ENCODE measurements around the gene BSCL2.
"Not testable (repeated sequence)": the region's sequence is repeated elsewhere in the genome, so short reads cannot be mapped to it uniquely, and the experiment has no call there.

BSCL2 gene

GRCh38 chr11:62654297-62654696 is 52.9 kb downstream of the BSCL2 start:
- H3K9me3 ChIP-seq: no peaks in the 10 kb centered on the region
- peaks cover 0 to 15% (median 10%) of the 10 kb centered on the region in 4 donors for H3K4me1 ChIP-seq
- H3K36me3 ChIP-seq: peaks cover 4 to 14% (median 7%) of the 10 kb centered on the region in 3 donors
- no peaks in the 10 kb centered on the region for H3K27me3 ChIP-seq
- no peak for DNase-seq
- no peak for TF ChIP-seq CTCF (IDR thresholded peaks at IDR 0.05)
- intact Hi-C loops (cut with DNase I; ENCODE audit: low total_unique reads): no loop called here
- H3K27ac ChIP-seq: no peak overlapping the region
- H3K4me3 ChIP-seq: no peak overlapping the region

GRCh38 chr11:62652161-62653006 is 54.8 kb downstream of the BSCL2 start:
- Histone ChIP-seq H3K4me1 (peaks cover 0 to 18% (median 11%) of the 10 kb centered on the region in 4 donors), H3K27ac (peak overlapping the region; percentile 81 to 96), H3K4me3 (peak overlapping the region; percentile 60 to 96), H3K27me3 (no peaks in the 10 kb centered on the region), H3K9me3 (no peaks in the 10 kb centered on the region), H3K36me3 (peaks cover 12 to 33% (median 23%) of the 10 kb centered on the region in 3 donors)
- DNase-seq: no peak
- intact Hi-C loops (cut with DNase I; ENCODE audit: low total_unique reads): no loop called here
- no peak for TF ChIP-seq CTCF (IDR thresholded peaks at IDR 0.05)

GRCh38 chr11:62650283-62650682 is 56.9 kb downstream of the BSCL2 start:
- intact Hi-C loops (cut with DNase I; ENCODE audit: low total_unique reads); H3K9me3 ChIP-seq; H3K27ac ChIP-seq; DNase-seq; H3K4me3 ChIP-seq; H3K27me3 ChIP-seq: not testable (repeated sequence)
- Histone ChIP-seq H3K36me3 (peaks cover 12 to 33% (median 23%) of the 10 kb centered on the region in 3 donors), H3K4me1 (peaks cover 0 to 31% (median 21%) of the 10 kb centered on the region in 4 donors)

DNA sequence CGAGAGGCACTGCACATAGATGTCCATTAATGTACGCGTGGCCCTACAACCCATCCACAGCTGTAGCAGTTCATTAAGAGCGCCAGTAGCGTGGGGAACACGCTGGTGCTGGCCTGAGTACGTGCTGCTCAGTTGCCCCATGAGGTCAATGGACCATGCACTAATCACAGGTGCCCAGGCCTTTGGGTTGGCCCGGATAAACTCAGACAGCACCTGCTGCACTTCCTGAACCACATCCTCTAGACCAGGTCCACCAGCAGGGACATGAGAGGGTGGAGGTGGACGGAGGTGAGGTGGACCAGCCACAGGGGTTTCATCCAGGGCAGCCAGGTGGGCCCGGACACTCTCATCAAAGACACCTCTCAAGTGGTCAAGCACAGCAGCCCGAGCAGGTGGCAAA is 57.7 kb downstream of the BSCL2 start:
- Histone ChIP-seq H3K36me3 (peaks cover 12 to 33% (median 23%) of the 10 kb centered on the region in 3 donors), H3K4me1 (peaks cover 0 to 39% (median 27%) of the 10 kb centered on the region in 4 donors)
- intact Hi-C loops (cut with DNase I; ENCODE audit: low total_unique reads): no loop called here

GRCh38 chr11:62648967-62649364 is 58.3 kb downstream of the BSCL2 start:
- H3K4me1 ChIP-seq: peaks cover 0 to 44% (median 33%) of the 10 kb centered on the region in 4 donors
- H3K27ac ChIP-seq: no peak overlapping the region
- intact Hi-C loops (cut with DNase I; ENCODE audit: low total_unique reads): no loop called here

More for the DNA sequence above, 57.7 kb downstream of the BSCL2 start:
- Histone ChIP-seq H3K4me3 (no peak overlapping the region), H3K27me3 (no peaks in the 10 kb centered on the region), H3K27ac (no peak overlapping the region), H3K9me3 (no peaks in the 10 kb centered on the region)
- DNase-seq: no peak
- TF ChIP-seq CTCF (IDR thresholded peaks at IDR 0.05): no peak

More at GRCh38 chr11:62648967-62649364, 58.3 kb downstream of the BSCL2 start:
- DNase-seq: no peak
- no peak for TF ChIP-seq CTCF (IDR thresholded peaks at IDR 0.05)
- H3K27me3 ChIP-seq: no peaks in the 10 kb centered on the region
- no peaks in the 10 kb centered on the region for H3K9me3 ChIP-seq
- H3K36me3 ChIP-seq: peaks cover 16 to 38% (median 23%) of the 10 kb centered on the region in 3 donors
- no peak overlapping the region for H3K4me3 ChIP-seq

Measured in tibial artery (tissue), 4 donors.